ENCODE data around the gene C10orf90. TPM values are rescaled to one million over a fixed set of nuclear protein-coding genes. Genes with fewer than 3 reads are reported as not detected.

Gene C10orf90
- total RNA-seq, 4 donors from 2014 or later = not detected

DNA sequence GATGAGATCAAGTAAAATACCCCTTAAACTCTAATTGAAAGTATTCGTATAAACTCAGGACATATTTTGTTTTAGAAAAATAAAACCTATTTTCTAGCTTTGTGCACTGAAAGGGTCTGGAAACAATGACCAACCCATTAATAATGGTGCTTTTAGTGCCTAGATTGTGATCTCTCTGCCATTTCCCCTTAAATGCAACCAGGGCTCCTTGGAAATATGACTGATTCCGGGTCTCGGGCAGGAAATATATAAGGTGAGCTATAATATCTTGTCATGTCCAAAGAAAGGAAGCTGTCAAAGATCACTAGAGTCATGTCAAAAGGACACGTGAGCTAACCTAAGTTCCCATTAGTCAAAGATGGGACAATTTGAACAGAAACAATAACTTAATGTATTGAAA is 269.9 kb downstream of the C10orf90 start:
- Histone ChIP-seq H3K4me3 (no peak overlapping the region), H3K27ac (no peak overlapping the region), H3K9me3 (no peaks in the 10 kb centered on the region), H3K36me3 (no peaks in the 10 kb centered on the region), H3K4me1 (no peaks in the 10 kb centered on the region), H3K27me3 (no peaks in the 10 kb centered on the region)
- no peak for DNase-seq
- TF ChIP-seq, protein P1, sequence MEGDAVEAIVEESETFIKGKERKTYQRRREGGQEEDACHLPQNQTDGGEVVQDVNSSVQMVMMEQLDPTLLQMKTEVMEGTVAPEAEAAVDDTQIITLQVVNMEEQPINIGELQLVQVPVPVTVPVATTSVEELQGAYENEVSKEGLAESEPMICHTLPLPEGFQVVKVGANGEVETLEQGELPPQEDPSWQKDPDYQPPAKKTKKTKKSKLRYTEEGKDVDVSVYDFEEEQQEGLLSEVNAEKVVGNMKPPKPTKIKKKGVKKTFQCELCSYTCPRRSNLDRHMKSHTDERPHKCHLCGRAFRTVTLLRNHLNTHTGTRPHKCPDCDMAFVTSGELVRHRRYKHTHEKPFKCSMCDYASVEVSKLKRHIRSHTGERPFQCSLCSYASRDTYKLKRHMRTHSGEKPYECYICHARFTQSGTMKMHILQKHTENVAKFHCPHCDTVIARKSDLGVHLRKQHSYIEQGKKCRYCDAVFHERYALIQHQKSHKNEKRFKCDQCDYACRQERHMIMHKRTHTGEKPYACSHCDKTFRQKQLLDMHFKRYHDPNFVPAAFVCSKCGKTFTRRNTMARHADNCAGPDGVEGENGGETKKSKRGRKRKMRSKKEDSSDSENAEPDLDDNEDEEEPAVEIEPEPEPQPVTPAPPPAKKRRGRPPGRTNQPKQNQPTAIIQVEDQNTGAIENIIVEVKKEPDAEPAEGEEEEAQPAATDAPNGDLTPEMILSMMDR (IDR thresholded peaks at IDR 0.05) = no peak
- no peak for TF ChIP-seq POLR2A (IDR thresholded peaks at IDR 0.05)

DNA sequence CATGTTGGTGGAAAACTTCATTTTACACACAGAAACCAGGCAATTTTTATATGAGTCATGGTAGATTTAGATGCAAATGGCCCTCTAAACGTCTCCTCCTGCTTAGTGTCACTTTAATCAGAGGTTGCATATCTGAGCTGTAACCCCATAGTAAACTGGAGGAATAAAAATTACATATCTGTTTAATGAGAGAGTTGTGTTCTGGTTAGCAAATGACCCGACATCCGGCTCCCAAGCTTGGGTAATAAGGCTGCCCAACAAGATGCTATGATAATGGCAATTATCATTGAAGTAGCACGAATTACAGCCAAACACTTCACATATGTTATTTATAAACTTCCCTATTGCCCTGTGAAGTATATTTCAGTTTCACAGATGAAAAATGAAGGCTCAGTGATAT is 271.6 kb downstream of the C10orf90 start:
- TF ChIP-seq POLR2A (IDR thresholded peaks at IDR 0.05) = no peak
- TF ChIP-seq, protein P1 (IDR thresholded peaks at IDR 0.05) = no peak
- Histone ChIP-seq H3K36me3 (no peaks in the 10 kb centered on the region), H3K9me3 (no peaks in the 10 kb centered on the region), H3K4me3 (no peak overlapping the region), H3K27ac (no peak overlapping the region), H3K4me1 (no peaks in the 10 kb centered on the region), H3K27me3 (no peaks in the 10 kb centered on the region)
- DNase-seq = no peak

DNA sequence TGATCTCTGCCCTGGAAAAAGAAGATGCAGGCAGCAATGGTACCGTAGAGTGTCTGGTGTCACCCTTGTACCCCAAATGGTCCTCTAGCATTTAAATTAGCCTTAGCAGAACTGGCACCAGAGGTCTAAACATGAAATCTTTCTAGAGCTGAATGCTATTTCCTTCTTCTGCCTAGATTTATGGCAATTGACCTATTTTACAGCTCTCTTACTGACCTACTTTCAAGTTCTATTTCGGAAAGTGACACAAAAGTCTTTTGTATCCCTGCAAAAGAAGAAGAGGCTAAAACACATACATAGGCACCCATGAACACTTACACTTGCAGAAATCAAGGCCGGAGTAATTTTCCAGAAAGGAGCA is 272.1 kb downstream of the C10orf90 start:
- TF ChIP-seq, protein P1 (IDR thresholded peaks at IDR 0.05) = no peak
- TF ChIP-seq POLR2A (IDR thresholded peaks at IDR 0.05) = no peak
- Histone ChIP-seq H3K9me3 (no peaks in the 10 kb centered on the region), H3K27ac (no peak overlapping the region), H3K4me1 (no peaks in the 10 kb centered on the region), H3K27me3 (no peaks in the 10 kb centered on the region), H3K36me3 (no peaks in the 10 kb centered on the region), H3K4me3 (no peak overlapping the region)
- no peak for DNase-seq

DNA sequence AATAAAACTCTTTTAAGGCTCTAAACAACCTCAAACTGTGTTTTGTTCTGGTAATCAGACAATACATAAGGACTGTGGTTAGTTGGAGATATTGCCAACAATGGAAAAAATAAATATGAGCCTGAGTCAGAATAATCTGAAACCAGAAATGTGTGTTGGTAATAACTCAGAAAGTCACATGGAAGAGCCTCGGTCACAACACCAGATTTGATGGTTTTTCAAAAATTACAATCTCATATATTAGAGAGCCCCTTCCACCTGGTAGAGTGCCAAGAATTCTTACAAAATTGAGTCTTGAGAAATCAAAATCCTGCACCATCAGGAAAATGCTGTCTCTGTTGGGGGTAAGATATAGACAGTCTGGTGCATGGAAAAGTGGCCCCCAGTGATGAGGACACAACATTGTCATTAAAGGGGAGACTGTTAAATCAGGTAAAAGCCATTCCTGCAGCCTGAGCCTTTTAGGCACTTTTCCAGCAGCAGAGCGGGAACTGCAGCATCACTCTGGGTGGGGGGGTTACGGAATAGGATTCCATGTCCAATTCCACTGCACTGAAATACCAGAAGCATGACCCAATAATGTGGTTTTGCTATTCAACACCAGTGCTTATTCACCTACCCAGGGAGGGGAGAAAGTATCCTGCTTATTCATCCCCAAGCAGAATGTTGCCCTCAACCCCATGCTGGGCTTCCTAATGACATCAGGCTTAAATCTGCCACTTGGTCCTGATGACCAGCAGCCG is 272.7 kb downstream of the C10orf90 start:
- TF ChIP-seq POLR2A (IDR thresholded peaks at IDR 0.05) = no peak
- TF ChIP-seq, protein P1 (IDR thresholded peaks at IDR 0.05) = no peak
- H3K27ac ChIP-seq = no peak overlapping the region
- H3K4me1 ChIP-seq = no peaks in the 10 kb centered on the region

DNA sequence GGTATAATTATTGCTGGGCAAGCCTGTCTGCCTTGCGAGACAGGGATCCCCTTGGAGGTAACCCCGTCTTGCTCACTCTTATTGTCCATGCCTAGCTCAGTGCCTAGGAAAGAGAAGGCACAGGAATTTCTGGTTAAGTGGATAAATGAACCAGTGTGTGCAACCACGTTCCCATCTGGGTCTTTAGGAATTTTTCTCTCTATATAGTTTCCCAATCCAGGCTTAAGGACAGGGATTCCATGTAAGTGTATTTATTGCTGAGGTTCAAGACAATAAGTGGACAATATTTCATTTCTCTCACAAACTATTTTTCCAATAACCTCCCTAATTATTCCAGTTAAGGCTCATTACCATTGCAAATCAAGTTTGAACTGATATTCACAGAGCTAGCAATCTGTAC is 273.3 kb downstream of the C10orf90 start:
- no peak overlapping the region for H3K27ac ChIP-seq
- no peaks in the 10 kb centered on the region for H3K9me3 ChIP-seq
- H3K4me3 ChIP-seq = no peak overlapping the region
- H3K27me3 ChIP-seq = no peaks in the 10 kb centered on the region
- TF ChIP-seq, protein P1 (IDR thresholded peaks at IDR 0.05) = no peak
- no peak for TF ChIP-seq POLR2A (IDR thresholded peaks at IDR 0.05)
- no peaks in the 10 kb centered on the region for H3K4me1 ChIP-seq
- no peak for DNase-seq
- H3K36me3 ChIP-seq = no peaks in the 10 kb centered on the region

More for the DNA sequence above, 272.7 kb downstream of the C10orf90 start:
- no peak for DNase-seq
- Histone ChIP-seq H3K36me3 (no peaks in the 10 kb centered on the region), H3K4me3 (no peak overlapping the region), H3K27me3 (no peaks in the 10 kb centered on the region), H3K9me3 (no peaks in the 10 kb centered on the region)

Measured in Peyer's patch (tissue), 4 donors.